HCT116 (cell line): ENCODE data around the gene MDP1. TPM values are rescaled to one million over a fixed set of nuclear protein-coding genes. Genes with fewer than 3 reads are reported as not detected.

Source experiments
- ATAC-seq: fragments of 200-7000 bp; cut with Tn5 transposase; 2 replicates; pipeline ENCODE4 v1.9.1; 2020; ENCODE audit warnings: mild to moderate bottlenecking, moderate library complexity
- BruUV-seq: library from RNA; stranded (reverse); fragments of 400-500 nt; replicated peaks from 2 replicates; lab custom pipeline; 2021; lab: Mats Ljungman, UMichigan
- CTCF ChIA-PET: fragments of 300-600 bp; sonication (Branson Sonifier 250); formaldehyde crosslinking; loops from one replicate; lab custom pipeline; 2021; ENCODE audit warnings: antibody characterized with exemption; lab: Charles Lee
- POLR2A ChIA-PET: fragments of 300-600, 350-600 bp; sonication (Branson Sonifier 250); formaldehyde crosslinking; loops from one replicate; lab custom pipeline; 2021; ENCODE audit warnings: antibody characterized with exemption; lab: Charles Lee
- RAD21 ChIA-PET, 2 experiments: fragments of 300-600 bp; sonication (Branson Sonifier 250); formaldehyde crosslinking; loops; one replicate each; lab custom pipeline; 2023; ENCODE audit warnings: low total read pairs in 2 of 2; ENCODE audit not compliant: uncharacterized antibody in 2 of 2, unreplicated experiment in 2 of 2, low non-redundant PET in 1 of 2; lab: Charles Lee
- DNase-seq: peaks from one replicate; pipeline ENCODE4 v3.0.0-alpha.2; 2010; ENCODE audit warnings: low read depth, low spot score
- H2AFZ ChIP-seq: fragments of 200-600 bp; shearing (Covaris generic), sonication (generic); 2 replicates; pipeline ENCODE4 v1.6.1; 2017; ENCODE audit warnings: low read depth, mixed run types, mixed read lengths, antibody characterized with exemption, low read length; ENCODE audit not compliant: poor library complexity, severe bottlenecking
- H3K27ac ChIP-seq: 2 replicates; pipeline ENCODE4 v1.5.1; 2012; ENCODE audit warnings: low read depth, low read length
- H3K27me3 ChIP-seq: fragments of 200-600 bp; sonication (generic); 2 replicates; pipeline ENCODE4 v1.6.1; 2016; ENCODE audit warnings: mixed run types, low read length, mixed read lengths; ENCODE audit not compliant: insufficient read depth
- H3K36me3 ChIP-seq, 2 experiments: fragments of 200-500 bp in 1 of 2; fragments of 200-600 bp in 1 of 2; sonication (Bioruptor generic) in 1 of 2; sonication (generic) in 1 of 2; 2 replicates each; pipeline versions ENCODE4 v1.5.1 to v1.6.1; 2014 to 2016; ENCODE audit warnings: low read length in 2 of 2, inconsistent platforms in 1 of 2, mixed read lengths in 1 of 2, mixed run types in 1 of 2; ENCODE audit not compliant: insufficient read depth in 2 of 2, control insufficient read depth in 1 of 2
- H3K4me1 ChIP-seq, 2 experiments: fragments of 200-600 bp in 1 of 2; sonication (generic) in 1 of 2; 2 replicates each; pipeline versions ENCODE4 v1.5.1 to v1.6.1; 2012 to 2017; ENCODE audit warnings: low read length in 2 of 2, inconsistent platforms in 1 of 2, mild to moderate bottlenecking in 1 of 2, mixed read lengths in 1 of 2, mixed run types in 1 of 2, moderate library complexity in 1 of 2; ENCODE audit not compliant: insufficient read depth in 2 of 2, control insufficient read depth in 1 of 2
- H3K4me2 ChIP-seq: fragments of 200-600 bp; sonication (generic); 2 replicates; pipeline ENCODE4 v1.6.1; 2017; ENCODE audit warnings: mixed run types, low read length, mixed read lengths
- H3K4me3 ChIP-seq, 2 experiments: fragments of 200-600 bp in 1 of 2; sonication (generic) in 1 of 2; replicated peaks in 1 of 2; 2 replicates each; pipeline ENCODE4 v1.5.1; 2011 to 2016; ENCODE audit warnings: low read length in 2 of 2, control low read depth in 1 of 2, low read depth in 1 of 2, mild to moderate bottlenecking in 1 of 2, mixed read lengths in 1 of 2, mixed run types in 1 of 2
- H3K79me2 ChIP-seq: fragments of 200-600 bp; sonication (generic); 2 replicates; pipeline ENCODE4 v1.6.1; 2017; ENCODE audit warnings: mild to moderate bottlenecking, mixed run types, low read length, moderate library complexity, mixed read lengths; ENCODE audit not compliant: insufficient read depth
- H3K9ac ChIP-seq: fragments of 200-600 bp; sonication (generic); 2 replicates; pipeline ENCODE4 v1.6.1; 2016; ENCODE audit warnings: low read length, mixed read lengths
- H3K9me2 ChIP-seq: fragments of 200-600 bp; sonication (generic), shearing (Covaris generic); 2 replicates; pipeline ENCODE4 v1.6.1; 2017; ENCODE audit warnings: mixed run types, mild to moderate bottlenecking, moderate library complexity; ENCODE audit not compliant: insufficient read depth
- H3K9me3 ChIP-seq, 2 experiments: fragments of 200-500 bp in 1 of 2; fragments of 200-600 bp in 1 of 2; sonication (Bioruptor generic) in 1 of 2; sonication (generic) in 1 of 2; 2 replicates each; pipeline ENCODE4 v1.6.1; 2014 to 2017; ENCODE audit warnings: low read length in 2 of 2, mixed read lengths in 2 of 2, inconsistent platforms in 1 of 2, low read depth in 1 of 2, mild to moderate bottlenecking in 1 of 2, mixed run types in 1 of 2, moderate library complexity in 1 of 2; ENCODE audit not compliant: control insufficient read depth in 1 of 2, insufficient read depth in 1 of 2
- H4K20me1 ChIP-seq: fragments of 200-600 bp; sonication (generic), shearing (Covaris generic); 2 replicates; pipeline ENCODE4 v1.6.1; 2017; ENCODE audit warnings: mixed run types, mild to moderate bottlenecking, moderate library complexity; ENCODE audit not compliant: insufficient read depth
- RAD21 ChIP-seq: IDR thresholded peaks from 2 replicates; pipeline ENCODE4 v1.6.1; 2012; ENCODE audit warnings: low read depth, mild to moderate bottlenecking
- REST ChIP-seq: IDR thresholded peaks from 2 replicates; pipeline ENCODE4 v1.6.1; 2012; ENCODE audit warnings: low read depth
- SRF ChIP-seq: IDR thresholded peaks from 2 replicates; pipeline ENCODE4 v1.6.1; 2012; ENCODE audit warnings: low read depth
- YY1 ChIP-seq: IDR thresholded peaks from 2 replicates; pipeline ENCODE4 v1.6.1; 2011; ENCODE audit warnings: low read length, low read depth, moderate library complexity, mild to moderate bottlenecking; ENCODE audit not compliant: insufficient replicate concordance; ENCODE audit errors: extremely low read depth
- ZBTB33 ChIP-seq: IDR thresholded peaks from 2 replicates; pipeline ENCODE4 v1.6.1; 2011; ENCODE audit warnings: mild to moderate bottlenecking, low read length, moderate library complexity; ENCODE audit not compliant: insufficient replicate concordance; ENCODE audit errors: extremely low read depth
- ZNF274 ChIP-seq: fragments of 200-500 bp; sonication (Bioruptor generic); IDR thresholded peaks from 2 replicates; pipeline ENCODE4 v1.6.1; 2014; ENCODE audit warnings: mild to moderate bottlenecking, low read depth, low read length, inconsistent platforms
- intact Hi-C: fragments of 100-400 bp; cut with micrococcal nuclease; formaldehyde crosslinking; loops from 2 replicates; pipeline ENCODE4 v1.10.0; 2022
- total RNA-seq: library from RNA; stranded (reverse); gene quantifications from one replicate; pipeline ENCODE4 v1.2.1, GENCODE V29; 2021; ENCODE audit not compliant: unreplicated experiment
- TF ChIP-seq, protein P1 (sequence below): IDR thresholded peaks from 2 replicates; pipeline ENCODE4 v1.6.1; 2012

The MDP1 gene
- total RNA-seq, 1 experiment from 2014 or later = 15.9 TPM

GRCh38 chr14:24235804-24236688, 20.2 kb upstream of the MDP1 start:
- RAD21 ChIA-PET = no interaction called here
- no peaks in the 10 kb centered on the region for H3K27me3 ChIP-seq
- intact Hi-C loops = no loop called here
- POLR2A ChIA-PET = no interaction called here
- DNase-seq (no peak), ATAC-seq (no peak)
- H3K79me2 ChIP-seq = peaks cover 55% of the 10 kb centered on the region
- BruUV-seq = no TSS peak
- H3K4me3 ChIP-seq = no peak overlapping the region
- CTCF ChIA-PET = interaction anchor here (1.0 kb wide), 1 partner anchor 127 kb away, joined by 3 read pairs; no protein-coding TSS in a partner anchor
- no peak overlapping the region for H2AFZ ChIP-seq
- no peak overlapping the region for H3K27ac ChIP-seq
- H3K4me2 ChIP-seq = no peak overlapping the region
- H3K9ac ChIP-seq = no peak overlapping the region
- H4K20me1 ChIP-seq = no peaks in the 10 kb centered on the region
- H3K4me1 ChIP-seq = peaks cover 9 to 28% of the 10 kb centered on the region in 2 experiments
- H3K9me2 ChIP-seq = no peaks in the 10 kb centered on the region
- TF ChIP-seq REST (no peak), YY1 (no peak), ZBTB33 (no peak), RAD21 (no peak), ZNF274 (no peak), SRF (no peak)
- TF ChIP-seq, protein P1, sequence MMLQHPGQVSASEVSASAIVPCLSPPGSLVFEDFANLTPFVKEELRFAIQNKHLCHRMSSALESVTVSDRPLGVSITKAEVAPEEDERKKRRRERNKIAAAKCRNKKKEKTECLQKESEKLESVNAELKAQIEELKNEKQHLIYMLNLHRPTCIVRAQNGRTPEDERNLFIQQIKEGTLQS = no peak
- H3K36me3 ChIP-seq = peaks cover 45 to 58% of the 10 kb centered on the region in 2 experiments; a peak in 3 of 4 replicates
- H3K9me3 ChIP-seq = no peaks in the 10 kb centered on the region
